B cell (primary cell): ENCODE results near the gene TENT5C. TPM values are rescaled to one million over a fixed set of nuclear protein-coding genes. Genes with fewer than 3 reads are reported as not detected.

Source experiments
- ATAC-seq: fragments of 200-7000 bp; cut with Tn5 transposase; one replicate; pipeline ENCODE4 v1.10.0; 2021; ENCODE audit warnings: low read depth, mild to moderate bottlenecking, moderate number of reproducible peaks, moderate library complexity
- CTCF ChIA-PET: fragments of 350-600 bp; sonication (Branson Sonifier 250); formaldehyde crosslinking; loops from one replicate; lab custom pipeline; 2021; ENCODE audit warnings: antibody characterized with exemption, inconsistent platforms; lab: Charles Lee
- POLR2A ChIA-PET: fragments of 350-600 bp; sonication (Branson Sonifier 250); formaldehyde crosslinking; loops from one replicate; lab custom pipeline; 2021; ENCODE audit warnings: antibody characterized with exemption; lab: Charles Lee
- DNase-seq: peaks from one replicate; pipeline ENCODE4 v3.0.0; 2013
- H2AFZ ChIP-seq: 2 replicates; pipeline ENCODE4 v1.6.1; 2012; ENCODE audit warnings: mild to moderate bottlenecking, low read depth, low read length; ENCODE audit not compliant: insufficient read depth, poor library complexity, severe bottlenecking
- H3K27ac ChIP-seq, 2 donors: 1 replicate in 1 of 2; 2 replicates in 1 of 2; pipeline ENCODE4 v1.5.1; 2012 to 2013; ENCODE audit warnings: low read length in 2 of 2, mild to moderate bottlenecking in 2 of 2, moderate library complexity in 1 of 2
- H3K27me3 ChIP-seq, 4 experiments: fragments of 200-600 bp in 1 of 4; sonication (generic) in 1 of 4; replicated peaks in 1 of 4; 1 replicate in 2 of 4; 2 replicates in 2 of 4; pipeline versions ENCODE4 v1.6.1 to v1.7.0; 2013 to 2016; ENCODE audit warnings: low read length in 3 of 4, mild to moderate bottlenecking in 2 of 4, mixed read lengths in 1 of 4, moderate library complexity in 1 of 4; ENCODE audit not compliant: insufficient read depth in 4 of 4, control insufficient read depth in 3 of 4; ENCODE audit errors: control extremely low read depth in 1 of 4
- H3K36me3 ChIP-seq, 2 experiments: replicated peaks in 1 of 2; 1 replicate in 1 of 2; 2 replicates in 1 of 2; pipeline versions ENCODE4 v1.6.1 to v1.7.1; 2013; ENCODE audit warnings: low read length in 1 of 2; ENCODE audit not compliant: insufficient read depth in 2 of 2, control insufficient read depth in 1 of 2; ENCODE audit errors: control extremely low read depth in 1 of 2, extremely low read depth in 1 of 2
- H3K4me1 ChIP-seq, 2 donors: fragments of 200-600 bp in 1 of 2; sonication (generic) in 1 of 2; 1 replicate in 1 of 2; 2 replicates in 1 of 2; pipeline versions ENCODE4 v1.5.1 to v1.6.1; 2013 to 2017; ENCODE audit warnings: low read length in 2 of 2; ENCODE audit not compliant: control insufficient read depth in 2 of 2, insufficient read depth in 2 of 2
- H3K4me2 ChIP-seq: replicated peaks from 2 replicates; pipeline ENCODE3; 2012; ENCODE audit warnings: mild to moderate bottlenecking, low read depth, low read length; ENCODE audit not compliant: poor library complexity, severe bottlenecking
- H3K4me3 ChIP-seq, 5 experiments: fragments of 200-600 bp in 1 of 5; sonication (generic) in 1 of 5; 1 replicate in 3 of 5; 2 replicates in 2 of 5; pipeline versions ENCODE4 v1.5.1 to v1.7.0; 2011 to 2016; ENCODE audit warnings: low read length in 4 of 5, mild to moderate bottlenecking in 4 of 5, low read depth in 2 of 5, control low read depth in 1 of 5, moderate library complexity in 1 of 5; ENCODE audit not compliant: insufficient read depth in 1 of 5; ENCODE audit errors: control extremely low read depth in 1 of 5, extremely low read depth in 1 of 5
- H3K79me2 ChIP-seq: fragments of 200-600 bp; sonication (generic); one replicate; pipeline ENCODE4 v1.6.0; 2016; ENCODE audit warnings: low read length; ENCODE audit not compliant: control insufficient read depth, insufficient read depth
- H3K9ac ChIP-seq: fragments of 200-600 bp; sonication (generic); 2 replicates; pipeline ENCODE4 v1.6.1; 2017; ENCODE audit warnings: mild to moderate bottlenecking, low read length, moderate library complexity
- H3K9me3 ChIP-seq, 3 donors: one replicate each; pipeline versions ENCODE4 v1.6.1 to v1.7.1; 2013; ENCODE audit warnings: low read length in 2 of 3; ENCODE audit not compliant: control insufficient read depth in 2 of 3, insufficient read depth in 1 of 3; ENCODE audit errors: control extremely low read depth in 1 of 3
- H4K20me1 ChIP-seq: 2 replicates; pipeline ENCODE4 v1.6.0; 2012; ENCODE audit warnings: mild to moderate bottlenecking, low read length; ENCODE audit not compliant: insufficient read depth, control insufficient read depth, poor library complexity, severe bottlenecking
- H3K27ac Mint-ChIP-seq: one replicate; pipeline ENCODE4 v1.8.0; 2021; ENCODE audit warnings: mixed read lengths
- H3K27me3 Mint-ChIP-seq: one replicate; pipeline ENCODE4 v1.8.0; 2021; ENCODE audit warnings: mixed read lengths
- H3K4me1 Mint-ChIP-seq: one replicate; pipeline ENCODE4 v1.8.0; 2021; ENCODE audit warnings: mixed read lengths
- H3K4me3 Mint-ChIP-seq: one replicate; pipeline ENCODE4 v1.8.0; 2021; ENCODE audit warnings: mixed read lengths
- H3K9me3 Mint-ChIP-seq: one replicate; pipeline ENCODE4 v1.8.0; 2022; ENCODE audit warnings: mixed read lengths; ENCODE audit not compliant: insufficient read depth
- CTCF ChIP-seq: fragments of 200-600 bp; IDR thresholded peaks from one replicate; pipeline ENCODE4 v1.8.0; 2022; ENCODE audit warnings: antibody characterized with exemption, mild to moderate bottlenecking
- EZH2 ChIP-seq: IDR thresholded peaks from 2 replicates; pipeline ENCODE4 v1.6.1; 2012; ENCODE audit warnings: borderline replicate concordance, low read depth, mild to moderate bottlenecking, moderate library complexity, low read length; ENCODE audit not compliant: insufficient read depth, poor library complexity, severe bottlenecking
- WGBS: methylation state at CpG from one replicate; pipeline ENCODE4 v1.1.5; 2013; ENCODE audit warnings: missing lambda C conversion rate; ENCODE audit not compliant: insufficient coverage; 5-methylcytosine and 5-hydroxymethylcytosine counted together
- intact Hi-C: fragments of 100-400 bp; cut with micrococcal nuclease; formaldehyde crosslinking; loops from one replicate; pipeline ENCODE4 v1.10.0; 2022
- polyA plus RNA-seq: library from polyadenylated mRNA; depleted of rRNA; stranded (reverse); fragments of >200 nt; gene quantifications from 2 replicates; pipeline ENCODE4 v1.2.3, GENCODE V29; 2012
- total RNA-seq, 2 donors: library from RNA; stranded (reverse); fragments of 120-200 nt in 1 of 2; gene quantifications; 1 replicate in 1 of 2; 2 replicates in 1 of 2; pipeline versions ENCODE4 v1.2.3 to v1.2.4, GENCODE V29; 2013 to 2022

The TENT5C gene
- total and polyA plus RNA-seq, 2 donors (not counting 1 experiment from before 2014, with no cell fraction given), result 65.4 to 112 TPM

DNA sequence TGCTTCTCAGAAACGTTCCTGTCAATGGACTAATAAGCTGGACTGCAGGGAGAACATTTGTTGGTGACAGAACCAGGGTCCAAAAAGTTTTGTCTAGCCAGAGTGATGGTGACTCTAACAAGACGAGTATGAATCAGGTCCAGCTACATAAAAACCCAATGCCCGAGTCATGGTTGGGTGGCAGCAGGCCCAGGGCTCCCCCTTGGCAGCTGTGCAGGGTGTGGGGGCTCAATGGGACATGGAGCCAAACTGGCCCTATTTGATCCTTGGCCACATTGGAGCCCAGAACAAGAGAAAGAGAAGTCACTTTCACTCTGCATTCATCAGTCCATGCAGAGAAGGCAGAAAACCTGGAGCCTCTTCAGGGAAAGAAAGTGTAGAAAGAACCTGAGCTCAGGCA lies 37.9 kb upstream of the TENT5C start:
- H3K9me3 Mint-ChIP-seq, result no peaks in the 10 kb centered on the region
- H4K20me1 ChIP-seq, result no peaks in the 10 kb centered on the region
- ChIA-PET CTCF (interaction anchor here (1.0 to 1.7 kb wide), 2 partner anchors 33 to 186 kb away, joined by 3 to 11 read pairs; no protein-coding TSS in a partner anchor), POLR2A (no interaction called here)
- intact Hi-C loops, result no loop called here
- H3K9me3 ChIP-seq, result peaks cover 0 to 3% (median 0%) of the 10 kb centered on the region in 3 donors
- no peak overlapping the region for H3K4me3 Mint-ChIP-seq
- ATAC-seq (no peak), DNase-seq (no peak)
- no peak overlapping the region for H3K9ac ChIP-seq
- H3K36me3 ChIP-seq, result no peaks in the 10 kb centered on the region
- H2AFZ ChIP-seq, result no peak overlapping the region
- no peak overlapping the region for H3K4me2 ChIP-seq
- peaks cover 13 to 19% of the 10 kb centered on the region in 2 donors for H3K4me1 ChIP-seq
- peaks cover 4% of the 10 kb centered on the region for H3K27me3 Mint-ChIP-seq
- no peaks in the 10 kb centered on the region for H3K79me2 ChIP-seq
- TF ChIP-seq EZH2 (no peak), CTCF (no peak)
- WGBS, result 90% methylated on average over 3 of the region's 3 CpGs
- no peak overlapping the region for H3K27ac ChIP-seq
- no peak overlapping the region for H3K27ac Mint-ChIP-seq
- no peaks in the 10 kb centered on the region for H3K27me3 ChIP-seq
- H3K4me1 Mint-ChIP-seq, result peaks cover 26% of the 10 kb centered on the region
- H3K4me3 ChIP-seq, result no peak overlapping the region

- no peak overlapping the region for H3K27ac ChIP-seq
- no peak overlapping the region for H3K27ac Mint-ChIP-seq
- TF ChIP-seq EZH2 (no peak), CTCF (no peak)
- H3K36me3 ChIP-seq, result no peaks in the 10 kb centered on the region
- H3K4me3 Mint-ChIP-seq, result no peak overlapping the region
- peaks cover 4% of the 10 kb centered on the region for H3K27me3 Mint-ChIP-seq
- CTCF ChIA-PET, result interaction anchor here (1.0 to 1.7 kb wide), 2 partner anchors 34 to 185 kb away, joined by 3 to 11 read pairs; no protein-coding TSS in a partner anchor
- H3K9me3 Mint-ChIP-seq, result no peaks in the 10 kb centered on the region
- H3K4me1 ChIP-seq, result peaks cover 20 to 27% of the 10 kb centered on the region in 2 donors
- H3K4me2 ChIP-seq, result no peak overlapping the region
- H4K20me1 ChIP-seq, result no peaks in the 10 kb centered on the region
- WGBS, result 100% methylated on average over 1 of the region's 6 CpGs
- intact Hi-C loops, result no loop called here
- DNase-seq (no peak), ATAC-seq (no peak)
- H3K4me3 ChIP-seq, result no peak overlapping the region
- no peaks in the 10 kb centered on the region for H3K9me3 ChIP-seq
- no peak overlapping the region for H2AFZ ChIP-seq
- H3K9ac ChIP-seq, result no peak overlapping the region
- no peaks in the 10 kb centered on the region for H3K27me3 ChIP-seq
- H3K79me2 ChIP-seq, result no peaks in the 10 kb centered on the region
- H3K4me1 Mint-ChIP-seq, result peaks cover 31% of the 10 kb centered on the region
- POLR2A ChIA-PET, result no interaction called here
Observed at GRCh38 chr1:117568999-117569398, 36.8 kb upstream of the TENT5C start.
